Endothelial cell of umbilical vein (primary cell): ENCODE measurements around the gene CPHXL. TPM values are rescaled to one million over a fixed set of nuclear protein-coding genes. Genes with fewer than 3 reads are reported as not detected.

Source experiments
- BruUV-seq: library from RNA; stranded (reverse); fragments of 400-500 nt; replicated peaks from 2 replicates; lab custom pipeline; 2021; lab: Mats Ljungman, UMichigan
- CTCF ChIA-PET: fragments of 300-600, 350-600 bp; sonication (Branson Sonifier 250); formaldehyde crosslinking; loops from one replicate; lab custom pipeline; 2021; ENCODE audit warnings: antibody characterized with exemption, inconsistent platforms; lab: Charles Lee
- POLR2A ChIA-PET: fragments of 300-600, 350-600 bp; sonication (Branson Sonifier 250); formaldehyde crosslinking; loops from one replicate; lab custom pipeline; 2021; ENCODE audit warnings: antibody characterized with exemption, inconsistent platforms; lab: Charles Lee
- DNase-seq: peaks from one replicate; pipeline ENCODE4 v3.0.0-alpha.2; 2011; ENCODE audit warnings: low read depth, low spot score
- FAIRE-seq: peaks from 2 replicates; lab custom pipeline; 2011; peaks lifted over from hg19 to GRCh38; lab: Jason Lieb, UNC
- H2AFZ ChIP-seq: 2 replicates; pipeline ENCODE4 v1.6.0; 2012; ENCODE audit warnings: low read depth, low read length, control low read depth, inconsistent platforms
- H3K27ac ChIP-seq: 2 replicates; pipeline ENCODE4 v1.5.1; 2011; ENCODE audit warnings: low read depth, mild to moderate bottlenecking, control low read depth, low read length, moderate library complexity; ENCODE audit not compliant: insufficient read depth
- H3K27me3 ChIP-seq, 2 experiments: 2 replicates each; pipeline versions ENCODE4 v1.6.0 to v1.6.1; 2011; ENCODE audit warnings: low read length in 2 of 2, mixed read lengths in 1 of 2; ENCODE audit not compliant: control insufficient read depth in 2 of 2, insufficient read depth in 2 of 2
- H3K36me3 ChIP-seq, 2 experiments: 2 replicates in 1 of 2; 3 replicates in 1 of 2; pipeline ENCODE4 v1.5.1; 2011; ENCODE audit warnings: low read length in 2 of 2, mild to moderate bottlenecking in 1 of 2, moderate library complexity in 1 of 2; ENCODE audit not compliant: control insufficient read depth in 2 of 2, insufficient read depth in 2 of 2; ENCODE audit errors: extremely low read depth in 1 of 2
- H3K4me1 ChIP-seq: 3 replicates; pipeline ENCODE4 v1.5.1; 2011; ENCODE audit warnings: mild to moderate bottlenecking, low read length; ENCODE audit not compliant: control insufficient read depth, insufficient read depth; ENCODE audit errors: extremely low read depth
- H3K4me2 ChIP-seq: 2 replicates; pipeline ENCODE4 v1.6.1; 2011; ENCODE audit warnings: low read length, control low read depth, mixed read lengths; ENCODE audit not compliant: insufficient read depth
- H3K4me3 ChIP-seq, 3 experiments: fragments of 200-600 bp in 1 of 3; sonication (generic), shearing (Covaris generic) in 1 of 3; replicated peaks in 1 of 3; 2 replicates each; pipeline ENCODE4 v1.5.1; 2011 to 2016; ENCODE audit warnings: control low read depth in 3 of 3, low read length in 3 of 3, mild to moderate bottlenecking in 2 of 3, inconsistent platforms in 1 of 3, low read depth in 1 of 3, moderate library complexity in 1 of 3; ENCODE audit not compliant: insufficient read depth in 1 of 3
- H3K79me2 ChIP-seq: 2 replicates; pipeline ENCODE4 v1.6.0; 2012; ENCODE audit warnings: low read length, inconsistent platforms; ENCODE audit not compliant: control insufficient read depth, insufficient read depth
- H3K9ac ChIP-seq: replicated peaks from 2 replicates; pipeline ENCODE3; 2011; ENCODE audit warnings: low read length, control low read depth; ENCODE audit not compliant: insufficient read depth; ENCODE audit errors: extremely low read depth
- H3K9me1 ChIP-seq: replicated peaks from 3 replicates; pipeline ENCODE4 v1.6.0; 2011; ENCODE audit warnings: mild to moderate bottlenecking, low read length; ENCODE audit not compliant: control insufficient read depth, insufficient read depth; ENCODE audit errors: extremely low read depth
- H3K9me3 ChIP-seq: replicated peaks from 2 replicates; pipeline ENCODE4 v1.5.1; 2012; ENCODE audit warnings: low read length, inconsistent platforms; ENCODE audit not compliant: control insufficient read depth, insufficient read depth
- H4K20me1 ChIP-seq: replicated peaks from 2 replicates; pipeline ENCODE3; 2011; ENCODE audit warnings: mild to moderate bottlenecking, low read length; ENCODE audit not compliant: control insufficient read depth, insufficient read depth; ENCODE audit errors: extremely low read depth
- EZH2 ChIP-seq: IDR thresholded peaks from 2 replicates; pipeline ENCODE4 v1.6.1; 2012; ENCODE audit warnings: borderline replicate concordance, low read depth, mild to moderate bottlenecking, moderate library complexity, low read length, inconsistent platforms; ENCODE audit not compliant: severe bottlenecking
- FOS ChIP-seq: IDR thresholded peaks from 2 replicates; pipeline ENCODE4 v1.6.1; 2011; ENCODE audit warnings: mild to moderate bottlenecking, low read length, moderate library complexity, borderline replicate concordance; ENCODE audit not compliant: insufficient read depth
- JUN ChIP-seq: IDR thresholded peaks from 2 replicates; pipeline ENCODE4 v1.6.1; 2011; ENCODE audit warnings: borderline replicate concordance, low read depth; ENCODE audit not compliant: insufficient read length, insufficient read depth
- POLR2A ChIP-seq: IDR thresholded peaks from 2 replicates; pipeline ENCODE4 v1.6.1; 2012; ENCODE audit warnings: low read depth, mild to moderate bottlenecking, control low read depth, low read length
- POLR2AphosphoS5 ChIP-seq: IDR thresholded peaks from 2 replicates; pipeline ENCODE4 v1.6.1; 2012; ENCODE audit warnings: low read depth, mild to moderate bottlenecking, control low read depth, low read length, moderate library complexity; ENCODE audit not compliant: insufficient read depth
- dilution Hi-C: fragments of 300-500 bp; cut with MboI; formaldehyde crosslinking; loops from one replicate; pipeline ENCODE4 v1.15.0; 2019; ENCODE audit warnings: low sequenced_read_pairs; ENCODE audit not compliant: extremely low pct_ligation_motif_present
- intact Hi-C: fragments of 100-400 bp; cut with micrococcal nuclease; formaldehyde crosslinking; loops from one replicate; pipeline ENCODE4 v1.10.0; 2022
- polyA plus RNA-seq, 4 experiments: library from polyadenylated mRNA; depleted of rRNA in 3 of 4; stranded (reverse) in 3 of 4; unstranded in 1 of 4; fragments of >200 nt; gene quantifications; 2 replicates each; pipeline versions ENCODE4 v1.2.1 to v1.2.3, GENCODE V29; 2011 to 2012; ENCODE audit warnings: missing spikeins in 1 of 4
- total RNA-seq: library from RNA; stranded (reverse); gene quantifications from 2 replicates; pipeline ENCODE4 v1.2.3, GENCODE V29; 2021
- TF ChIP-seq, protein P1 (sequence below), 2 donors: IDR thresholded peaks; 1 replicate in 1 of 2; 2 replicates in 1 of 2; pipeline ENCODE4 v1.5.1; 2011; ENCODE audit warnings: low read length in 2 of 2, mild to moderate bottlenecking in 2 of 2, moderate library complexity in 2 of 2, control low read depth in 1 of 2, inconsistent platforms in 1 of 2, low read depth in 1 of 2; ENCODE audit not compliant: insufficient read depth in 1 of 2; ENCODE audit errors: extremely low read depth in 1 of 2

Gene CPHXL
- total and polyA plus RNA-seq, 2 donors (not counting 3 experiments of a cell fraction or from before 2014, with no cell fraction given) = not detected

DNA sequence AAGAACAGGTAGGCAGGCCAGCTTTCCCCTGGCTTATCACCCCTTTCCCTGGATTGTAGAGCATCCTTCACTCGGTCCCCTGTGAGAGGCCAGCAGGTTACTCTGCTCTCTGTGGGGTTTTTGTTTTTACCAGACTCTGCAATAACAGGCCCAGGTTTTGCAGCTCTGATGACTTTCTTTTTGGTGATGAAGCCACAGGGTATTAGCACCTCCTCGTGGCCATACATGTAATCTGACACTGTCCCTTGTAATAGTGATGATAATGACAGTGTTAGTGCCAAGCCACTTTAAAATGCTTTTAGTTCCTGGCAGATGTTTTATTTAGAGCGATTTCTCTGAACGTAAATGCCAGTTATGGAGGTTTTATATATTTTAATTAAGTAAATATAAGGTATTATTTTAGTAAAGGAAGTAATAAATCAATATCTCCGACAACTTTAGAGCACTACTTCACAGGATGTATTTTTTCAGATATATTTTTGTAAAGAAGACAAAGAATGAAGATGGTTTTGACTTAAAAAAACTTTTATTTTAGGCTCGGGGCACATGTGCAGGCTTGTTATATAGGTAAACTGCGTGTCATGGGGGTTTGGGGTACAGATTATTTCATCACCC lies 38.0 kb upstream of the CPHXL start:
- no peaks in the 10 kb centered on the region for H3K79me2 ChIP-seq
- peaks cover 0 to 4% of the 10 kb centered on the region in 2 experiments for H3K27me3 ChIP-seq
- BruUV-seq = no TSS peak
- no peaks in the 10 kb centered on the region for H3K36me3 ChIP-seq
- no peak overlapping the region for H3K4me2 ChIP-seq
- TF ChIP-seq FOS = no peak
- TF ChIP-seq JUN = no peak
- TF ChIP-seq, protein P1, sequence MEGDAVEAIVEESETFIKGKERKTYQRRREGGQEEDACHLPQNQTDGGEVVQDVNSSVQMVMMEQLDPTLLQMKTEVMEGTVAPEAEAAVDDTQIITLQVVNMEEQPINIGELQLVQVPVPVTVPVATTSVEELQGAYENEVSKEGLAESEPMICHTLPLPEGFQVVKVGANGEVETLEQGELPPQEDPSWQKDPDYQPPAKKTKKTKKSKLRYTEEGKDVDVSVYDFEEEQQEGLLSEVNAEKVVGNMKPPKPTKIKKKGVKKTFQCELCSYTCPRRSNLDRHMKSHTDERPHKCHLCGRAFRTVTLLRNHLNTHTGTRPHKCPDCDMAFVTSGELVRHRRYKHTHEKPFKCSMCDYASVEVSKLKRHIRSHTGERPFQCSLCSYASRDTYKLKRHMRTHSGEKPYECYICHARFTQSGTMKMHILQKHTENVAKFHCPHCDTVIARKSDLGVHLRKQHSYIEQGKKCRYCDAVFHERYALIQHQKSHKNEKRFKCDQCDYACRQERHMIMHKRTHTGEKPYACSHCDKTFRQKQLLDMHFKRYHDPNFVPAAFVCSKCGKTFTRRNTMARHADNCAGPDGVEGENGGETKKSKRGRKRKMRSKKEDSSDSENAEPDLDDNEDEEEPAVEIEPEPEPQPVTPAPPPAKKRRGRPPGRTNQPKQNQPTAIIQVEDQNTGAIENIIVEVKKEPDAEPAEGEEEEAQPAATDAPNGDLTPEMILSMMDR (IDR thresholded peaks at IDR 0.05; ENCODE audit: extremely low read depth in 1 of 2, insufficient read depth in 1 of 2, low read depth in 1 of 2, low read length in 2 of 2) = peak; percentile 60 to 68
- TF ChIP-seq EZH2 = no peak
- TF ChIP-seq POLR2A = no peak
- TF ChIP-seq POLR2AphosphoS5 = no peak
- peak; percentile 70 for FAIRE-seq
- H3K4me3 ChIP-seq = no peak overlapping the region
- H3K27ac ChIP-seq = no peak overlapping the region
- H3K9ac ChIP-seq = no peak overlapping the region
- H3K9me3 ChIP-seq = no peaks in the 10 kb centered on the region
- intact Hi-C loops = loop anchor here (1.0 to 5.0 kb wide), 6 partner anchors 117 to 565 kb away; partner anchors contain the start of genes ADAT1, GABARAPL2, KARS1 and TERF2IP
- no peak overlapping the region for H2AFZ ChIP-seq
- no peaks in the 10 kb centered on the region for H3K4me1 ChIP-seq
- H4K20me1 ChIP-seq = no peaks in the 10 kb centered on the region
- ChIA-PET POLR2A (interaction anchor here (0.5 kb wide), 1 partner anchor 117 kb away, joined by 3 read pairs; the partner anchor contains the start of genes KARS1 and TERF2IP), CTCF (interaction anchor here (0.6 to 2.8 kb wide), 26 partner anchors 10 to 1408 kb away, joined by 3 to 74 read pairs (median 4); partner anchors contain the start of genes ADAT1, CFDP1, KARS1 and TERF2IP)
- dilution Hi-C loops = no loop called here
- no peaks in the 10 kb centered on the region for H3K9me1 ChIP-seq
- DNase-seq = peak; percentile 64
